ENCODE results near the gene FAM120B. TPM values are rescaled to one million over a fixed set of nuclear protein-coding genes. Genes with fewer than 3 reads are reported as not detected.

Gene FAM120B
- total and polyA plus RNA-seq, 2 experiments from 2014 or later: 7.2 to 16.7 TPM

DNA sequence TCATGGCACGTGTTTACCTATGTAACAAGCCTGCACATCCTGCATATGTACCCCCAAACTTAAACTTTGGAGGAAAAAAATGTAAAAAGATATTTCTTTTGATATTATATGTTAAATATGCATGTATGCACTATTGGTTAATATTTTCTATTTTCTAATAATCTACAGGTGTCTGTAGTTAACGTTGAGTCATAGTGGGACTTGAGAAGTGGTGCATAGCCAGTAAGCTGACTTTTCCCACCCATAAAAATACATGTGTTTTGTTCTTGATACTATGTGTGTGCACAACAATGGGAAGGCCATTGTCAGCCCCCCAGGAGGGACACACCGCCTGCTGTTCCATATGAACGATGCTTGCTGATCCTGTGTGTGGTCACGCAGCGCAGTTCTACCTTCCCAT is 49.1 kb downstream of the FAM120B start (continued):
- TF ChIP-seq, protein P1, sequence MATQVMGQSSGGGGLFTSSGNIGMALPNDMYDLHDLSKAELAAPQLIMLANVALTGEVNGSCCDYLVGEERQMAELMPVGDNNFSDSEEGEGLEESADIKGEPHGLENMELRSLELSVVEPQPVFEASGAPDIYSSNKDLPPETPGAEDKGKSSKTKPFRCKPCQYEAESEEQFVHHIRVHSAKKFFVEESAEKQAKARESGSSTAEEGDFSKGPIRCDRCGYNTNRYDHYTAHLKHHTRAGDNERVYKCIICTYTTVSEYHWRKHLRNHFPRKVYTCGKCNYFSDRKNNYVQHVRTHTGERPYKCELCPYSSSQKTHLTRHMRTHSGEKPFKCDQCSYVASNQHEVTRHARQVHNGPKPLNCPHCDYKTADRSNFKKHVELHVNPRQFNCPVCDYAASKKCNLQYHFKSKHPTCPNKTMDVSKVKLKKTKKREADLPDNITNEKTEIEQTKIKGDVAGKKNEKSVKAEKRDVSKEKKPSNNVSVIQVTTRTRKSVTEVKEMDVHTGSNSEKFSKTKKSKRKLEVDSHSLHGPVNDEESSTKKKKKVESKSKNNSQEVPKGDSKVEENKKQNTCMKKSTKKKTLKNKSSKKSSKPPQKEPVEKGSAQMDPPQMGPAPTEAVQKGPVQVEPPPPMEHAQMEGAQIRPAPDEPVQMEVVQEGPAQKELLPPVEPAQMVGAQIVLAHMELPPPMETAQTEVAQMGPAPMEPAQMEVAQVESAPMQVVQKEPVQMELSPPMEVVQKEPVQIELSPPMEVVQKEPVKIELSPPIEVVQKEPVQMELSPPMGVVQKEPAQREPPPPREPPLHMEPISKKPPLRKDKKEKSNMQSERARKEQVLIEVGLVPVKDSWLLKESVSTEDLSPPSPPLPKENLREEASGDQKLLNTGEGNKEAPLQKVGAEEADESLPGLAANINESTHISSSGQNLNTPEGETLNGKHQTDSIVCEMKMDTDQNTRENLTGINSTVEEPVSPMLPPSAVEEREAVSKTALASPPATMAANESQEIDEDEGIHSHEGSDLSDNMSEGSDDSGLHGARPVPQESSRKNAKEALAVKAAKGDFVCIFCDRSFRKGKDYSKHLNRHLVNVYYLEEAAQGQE (IDR thresholded peaks at IDR 0.05; ENCODE audit: unreplicated experiment): no peak
- TF ChIP-seq EZH2 (IDR thresholded peaks at IDR 0.05; ENCODE audit: low read depth, unreplicated experiment) (no peak), NANOG (IDR thresholded peaks at IDR 0.05; ENCODE audit: borderline replicate concordance) (no peak), STAT1 (IDR thresholded peaks at IDR 0.05; ENCODE audit: unreplicated experiment) (no peak)

- no peak overlapping the region for H3K4me3 ChIP-seq
- no peaks in the 10 kb centered on the region for H3K36me3 ChIP-seq (ENCODE audit: insufficient read depth)
- H2AFZ ChIP-seq: no peak overlapping the region
- DNase-seq (ENCODE audit: low spot score) (no peak), ATAC-seq (no peak)
- H3F3A ChIP-seq (replicated peaks; ENCODE audit: low read depth): no peaks in the 10 kb centered on the region
- no peak overlapping the region for H3K27ac Mint-ChIP-seq
- TF ChIP-seq, protein P1 (IDR thresholded peaks at IDR 0.05; ENCODE audit: unreplicated experiment): no peak
- no peaks in the 10 kb centered on the region for H3K27me3 Mint-ChIP-seq (ENCODE audit: insufficient read depth, low read depth, poor library complexity)
- no peaks in the 10 kb centered on the region for H4K20me1 ChIP-seq (replicated peaks; ENCODE audit: insufficient read depth)
- no peak overlapping the region for H3K27ac ChIP-seq (ENCODE audit: low read depth)
- H3K4me1 ChIP-seq (ENCODE audit: insufficient read depth): no peaks in the 10 kb centered on the region
- peaks cover 4% of the 10 kb centered on the region; the same call in 1 of the 3 replicates for H3K4me1 Mint-ChIP-seq
- peaks cover 11% of the 10 kb centered on the region; the same call in 2 of the 3 replicates for H3K36me3 Mint-ChIP-seq (ENCODE audit: low read depth)
- H3K4me2 ChIP-seq: no peak overlapping the region
- no peaks in the 10 kb centered on the region for H3K79me2 ChIP-seq (replicated peaks; ENCODE audit: insufficient read depth)
- peaks cover 11% of the 10 kb centered on the region; the same call in 1 of the 2 replicates for H3K9me2 ChIP-seq (ENCODE audit: insufficient read depth)
- no peak overlapping the region for H3K4me3 Mint-ChIP-seq
- peaks cover 25% of the 10 kb centered on the region for H3K9me3 Mint-ChIP-seq
- H3K27me3 ChIP-seq (ENCODE audit: insufficient read depth): no peaks in the 10 kb centered on the region
Measured at GRCh38 chr6:170357812-170358211, 51.3 kb downstream of the FAM120B start.

- Mint-ChIP-seq H3K36me3 (ENCODE audit: low read depth) (peaks cover 6% of the 10 kb centered on the region; the same call in 2 of the 3 replicates), H3K4me1 (peaks cover 4% of the 10 kb centered on the region; the same call in 1 of the 3 replicates), H3K27ac (no peak overlapping the region)
- TF ChIP-seq, protein P2, sequence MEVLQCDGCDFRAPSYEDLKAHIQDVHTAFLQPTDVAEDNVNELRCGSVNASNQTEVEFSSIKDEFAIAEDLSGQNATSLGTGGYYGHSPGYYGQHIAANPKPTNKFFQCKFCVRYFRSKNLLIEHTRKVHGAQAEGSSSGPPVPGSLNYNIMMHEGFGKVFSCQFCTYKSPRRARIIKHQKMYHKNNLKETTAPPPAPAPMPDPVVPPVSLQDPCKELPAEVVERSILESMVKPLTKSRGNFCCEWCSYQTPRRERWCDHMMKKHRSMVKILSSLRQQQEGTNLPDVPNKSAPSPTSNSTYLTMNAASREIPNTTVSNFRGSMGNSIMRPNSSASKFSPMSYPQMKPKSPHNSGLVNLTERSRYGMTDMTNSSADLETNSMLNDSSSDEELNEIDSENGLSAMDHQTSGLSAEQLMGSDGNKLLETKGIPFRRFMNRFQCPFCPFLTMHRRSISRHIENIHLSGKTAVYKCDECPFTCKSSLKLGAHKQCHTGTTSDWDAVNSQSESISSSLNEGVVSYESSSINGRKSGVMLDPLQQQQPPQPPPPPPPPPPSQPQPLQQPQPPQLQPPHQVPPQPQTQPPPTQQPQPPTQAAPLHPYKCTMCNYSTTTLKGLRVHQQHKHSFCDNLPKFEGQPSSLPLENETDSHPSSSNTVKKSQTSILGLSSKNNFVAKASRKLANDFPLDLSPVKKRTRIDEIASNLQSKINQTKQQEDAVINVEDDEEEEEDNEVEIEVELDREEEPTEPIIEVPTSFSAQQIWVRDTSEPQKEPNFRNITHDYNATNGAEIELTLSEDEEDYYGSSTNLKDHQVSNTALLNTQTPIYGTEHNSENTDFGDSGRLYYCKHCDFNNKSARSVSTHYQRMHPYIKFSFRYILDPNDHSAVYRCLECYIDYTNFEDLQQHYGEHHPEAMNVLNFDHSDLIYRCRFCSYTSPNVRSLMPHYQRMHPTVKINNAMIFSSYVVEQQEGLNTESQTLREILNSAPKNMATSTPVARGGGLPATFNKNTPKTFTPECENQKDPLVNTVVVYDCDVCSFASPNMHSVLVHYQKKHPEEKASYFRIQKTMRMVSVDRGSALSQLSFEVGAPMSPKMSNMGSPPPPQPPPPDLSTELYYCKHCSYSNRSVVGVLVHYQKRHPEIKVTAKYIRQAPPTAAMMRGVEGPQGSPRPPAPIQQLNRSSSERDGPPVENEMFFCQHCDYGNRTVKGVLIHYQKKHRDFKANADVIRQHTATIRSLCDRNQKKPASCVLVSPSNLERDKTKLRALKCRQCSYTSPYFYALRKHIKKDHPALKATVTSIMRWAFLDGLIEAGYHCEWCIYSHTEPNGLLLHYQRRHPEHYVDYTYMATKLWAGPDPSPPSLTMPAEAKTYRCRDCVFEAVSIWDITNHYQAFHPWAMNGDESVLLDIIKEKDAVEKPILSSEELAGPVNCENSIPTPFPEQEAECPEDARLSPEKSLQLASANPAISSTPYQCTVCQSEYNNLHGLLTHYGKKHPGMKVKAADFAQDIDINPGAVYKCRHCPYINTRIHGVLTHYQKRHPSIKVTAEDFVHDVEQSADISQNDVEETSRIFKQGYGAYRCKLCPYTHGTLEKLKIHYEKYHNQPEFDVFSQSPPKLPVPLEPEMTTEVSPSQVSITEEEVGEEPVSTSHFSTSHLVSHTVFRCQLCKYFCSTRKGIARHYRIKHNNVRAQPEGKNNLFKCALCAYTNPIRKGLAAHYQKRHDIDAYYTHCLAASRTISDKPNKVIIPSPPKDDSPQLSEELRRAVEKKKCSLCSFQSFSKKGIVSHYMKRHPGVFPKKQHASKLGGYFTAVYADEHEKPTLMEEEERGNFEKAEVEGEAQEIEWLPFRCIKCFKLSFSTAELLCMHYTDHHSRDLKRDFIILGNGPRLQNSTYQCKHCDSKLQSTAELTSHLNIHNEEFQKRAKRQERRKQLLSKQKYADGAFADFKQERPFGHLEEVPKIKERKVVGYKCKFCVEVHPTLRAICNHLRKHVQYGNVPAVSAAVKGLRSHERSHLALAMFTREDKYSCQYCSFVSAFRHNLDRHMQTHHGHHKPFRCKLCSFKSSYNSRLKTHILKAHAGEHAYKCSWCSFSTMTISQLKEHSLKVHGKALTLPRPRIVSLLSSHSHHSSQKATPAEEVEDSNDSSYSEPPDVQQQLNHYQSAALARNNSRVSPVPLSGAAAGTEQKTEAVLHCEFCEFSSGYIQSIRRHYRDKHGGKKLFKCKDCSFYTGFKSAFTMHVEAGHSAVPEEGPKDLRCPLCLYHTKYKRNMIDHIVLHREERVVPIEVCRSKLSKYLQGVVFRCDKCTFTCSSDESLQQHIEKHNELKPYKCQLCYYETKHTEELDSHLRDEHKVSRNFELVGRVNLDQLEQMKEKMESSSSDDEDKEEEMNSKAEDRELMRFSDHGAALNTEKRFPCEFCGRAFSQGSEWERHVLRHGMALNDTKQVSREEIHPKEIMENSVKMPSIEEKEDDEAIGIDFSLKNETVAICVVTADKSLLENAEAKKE (CRISPR knock-in tag; IDR thresholded peaks at IDR 0.05): no peak
Measured at GRCh38 chr6:170358496-170358895, 51.9 kb downstream of the FAM120B start.

More at GRCh38 chr6:170358496-170358895, 51.9 kb downstream of the FAM120B start:
- ATAC-seq (no peak), DNase-seq (ENCODE audit: low spot score) (no peak)
- peaks cover 6% of the 10 kb centered on the region; the same call in 1 of the 2 replicates for H3K9me2 ChIP-seq (ENCODE audit: insufficient read depth)
- Mint-ChIP-seq H3K4me3 (no peak overlapping the region), H3K9me3 (peaks cover 18% of the 10 kb centered on the region; the same call in 2 of the 3 replicates), H3K27me3 (ENCODE audit: insufficient read depth, low read depth, poor library complexity) (peaks cover 2% of the 10 kb centered on the region)
- no peak overlapping the region for H2AFZ ChIP-seq
- H3K4me3 ChIP-seq: no peak overlapping the region
- no peak overlapping the region for H3K4me2 ChIP-seq
- H3F3A ChIP-seq (replicated peaks; ENCODE audit: low read depth): no peaks in the 10 kb centered on the region
- H3K79me2 ChIP-seq (replicated peaks; ENCODE audit: insufficient read depth): no peaks in the 10 kb centered on the region
- H4K20me1 ChIP-seq (replicated peaks; ENCODE audit: insufficient read depth): no peaks in the 10 kb centered on the region
- no peaks in the 10 kb centered on the region for H3K4me1 ChIP-seq (ENCODE audit: insufficient read depth)
- H3K36me3 ChIP-seq (ENCODE audit: insufficient read depth): no peaks in the 10 kb centered on the region
- H3K27ac ChIP-seq (ENCODE audit: low read depth): no peak overlapping the region
- H3K27me3 ChIP-seq (ENCODE audit: insufficient read depth): no peaks in the 10 kb centered on the region

Measured in GM23338 (cell line).